Measurements from ENCODE around the gene WASHC3.

GRCh38 chr12:102059343-102059742 lies 2.4 kb downstream of the WASHC3 start:
- TF ChIP-seq CTCF (conservative IDR thresholded peaks at IDR 0.05; ENCODE audit: low read depth, low read length) (no peak), EZH2 (IDR thresholded peaks at IDR 0.05; ENCODE audit: low read length, unreplicated experiment) (no peak)
